ENCODE measurements around the gene SERTAD2.

- TF ChIP-seq CTCF (IDR thresholded peaks at IDR 0.05; ENCODE audit: low read depth, low read length) = peak; percentile 9
- TF ChIP-seq POLR2A (IDR thresholded peaks at IDR 0.05; ENCODE audit: extremely low read depth, insufficient read length) = peak; percentile 78
Observed at GRCh38 chr2:64654063-64654811, 524 bp upstream of the SERTAD2 start.
